Myocyte (in vitro differentiated cells): ENCODE measurements around the gene OR7D2. TPM values are rescaled to one million over a fixed set of nuclear protein-coding genes. Genes with fewer than 3 reads are reported as not detected.
"Not testable (repeated sequence)": the region's sequence is repeated elsewhere in the genome, so short reads cannot be mapped to it uniquely, and the experiment has no call there.

Experiments used
- DNase-seq: peaks from one replicate; pipeline ENCODE4 v3.0.0-alpha.2; 2012; ENCODE audit warnings: low read depth
- polyA plus RNA-seq: library from polyadenylated mRNA; unstranded; fragments of >200 nt; gene quantifications from one replicate; pipeline ENCODE4 v1.2.1, GENCODE V29; 2012; ENCODE audit warnings: missing spikeins
- total RNA-seq: library from RNA; depleted of rRNA; stranded (reverse); fragments of >200 nt; gene quantifications from 2 replicates; pipeline ENCODE4 v1.2.3, GENCODE V29; 2014

Gene OR7D2
- total RNA-seq = 0.21 TPM in 1 of 2 replicates, not detected in the other
- 0.04 TPM for polyA plus RNA-seq

- no peak for DNase-seq
Observed at GRCh38 chr19:9178901-9179300, at the start of gene OR7D2. OR7D2 (plus strand) TSS chr19:9178979; CDS start chr19:9185782, 6,803 bp downstream.

- DNase-seq = no peak
Observed at GRCh38 chr19:9130965-9131364, 47.8 kb upstream of the OR7D2 start.

- DNase-seq = no peak
Observed at GRCh38 chr19:9132422-9132821, 46.4 kb upstream of the OR7D2 start.

GRCh38 chr19:9139609-9140158 is 39.1 kb upstream of the OR7D2 start:
- DNase-seq = no peak

- DNase-seq = peak; percentile 97
Observed at GRCh38 chr19:9140159-9140874, 38.5 kb upstream of the OR7D2 start, which contains the start of gene ZNF317. ZNF317 (plus strand) TSS chr19:9140397; CDS start chr19:9156017, 15,620 bp downstream.

GRCh38 chr19:9144920-9145319 is 33.9 kb upstream of the OR7D2 start:
- DNase-seq = peak; percentile 24

- no peak for DNase-seq
Observed at GRCh38 chr19:9146882-9147281, 31.9 kb upstream of the OR7D2 start.

GRCh38 chr19:9148697-9149096 is 30.1 kb upstream of the OR7D2 start:
- no peak for DNase-seq

- no peak for DNase-seq
Observed at GRCh38 chr19:9149997-9150396, 28.8 kb upstream of the OR7D2 start.

GRCh38 chr19:9150650-9151049 is 28.1 kb upstream of the OR7D2 start:
- DNase-seq = no peak

- DNase-seq = no peak
Observed at GRCh38 chr19:9151367-9151766, 27.4 kb upstream of the OR7D2 start.

- DNase-seq = no peak
Observed at GRCh38 chr19:9155591-9155990, 23.2 kb upstream of the OR7D2 start.

- no peak for DNase-seq
Observed at GRCh38 chr19:9156304-9156703, 22.5 kb upstream of the OR7D2 start.

- DNase-seq = no peak
Observed at GRCh38 chr19:9159891-9160290, 18.9 kb upstream of the OR7D2 start.

GRCh38 chr19:9161427-9161826 is 17.4 kb upstream of the OR7D2 start:
- DNase-seq = no peak

- no peak for DNase-seq
Observed at GRCh38 chr19:9165261-9165660, 13.5 kb upstream of the OR7D2 start.

GRCh38 chr19:9166846-9167245 is 11.9 kb upstream of the OR7D2 start:
- DNase-seq = no peak

GRCh38 chr19:9171393-9171991 is 7.3 kb upstream of the OR7D2 start:
- DNase-seq = no peak

- DNase-seq = no peak
Observed at GRCh38 chr19:9175326-9175725, 3.5 kb upstream of the OR7D2 start.

- DNase-seq = no peak
Observed at GRCh38 chr19:9183000-9183399, 4.2 kb downstream of the OR7D2 start.

- no peak for DNase-seq
Observed at GRCh38 chr19:9187191-9187590, 8.4 kb downstream of the OR7D2 start.

- no peak for DNase-seq
Observed at GRCh38 chr19:9189535-9189934, 10.8 kb downstream of the OR7D2 start.

- DNase-seq = not testable (repeated sequence)
Observed at GRCh38 chr19:9198044-9198443, 19.3 kb downstream of the OR7D2 start.
